H9 (cell line): ENCODE data around the gene CAMTA1. TPM values are rescaled to one million over a fixed set of nuclear protein-coding genes. Genes with fewer than 3 reads are reported as not detected.

Source experiments
- DNase-seq: peaks from one replicate; pipeline ENCODE4 v3.0.0-alpha.2; 2017
- H2AFZ ChIP-seq: one replicate; pipeline ENCODE4 v1.6.1; 2013; ENCODE audit warnings: mild to moderate bottlenecking, low read length, control low read depth, moderate library complexity
- H2AK5ac ChIP-seq: 2 replicates; pipeline ENCODE4 v1.6.1; 2013; ENCODE audit warnings: low read length, control low read depth, mixed read lengths; ENCODE audit not compliant: insufficient read length
- H2BK120ac ChIP-seq: one replicate; pipeline ENCODE4 v1.6.1; 2013; ENCODE audit warnings: low read depth, mild to moderate bottlenecking, low read length, control low read depth, inconsistent platforms; ENCODE audit not compliant: poor library complexity, severe bottlenecking
- H2BK12ac ChIP-seq: 2 replicates; pipeline ENCODE4 v1.6.1; 2013; ENCODE audit warnings: low read length, control low read depth, mixed read lengths, low read depth; ENCODE audit not compliant: insufficient read length
- H2BK15ac ChIP-seq: 2 replicates; pipeline ENCODE4 v1.6.1; 2013; ENCODE audit warnings: low read depth, low read length, control low read depth
- H2BK20ac ChIP-seq: one replicate; pipeline ENCODE4 v1.6.1; 2013; ENCODE audit warnings: low read depth, mild to moderate bottlenecking, low read length, control low read depth, inconsistent platforms; ENCODE audit not compliant: poor library complexity, severe bottlenecking
- H2BK5ac ChIP-seq: 2 replicates; pipeline ENCODE4 v1.6.1; 2013; ENCODE audit warnings: low read length, control low read depth, mixed read lengths; ENCODE audit not compliant: insufficient read length
- H3K14ac ChIP-seq: 2 replicates; pipeline ENCODE4 v1.6.1; 2013; ENCODE audit warnings: low read length, control low read depth; ENCODE audit not compliant: insufficient read depth
- H3K18ac ChIP-seq: 2 replicates; pipeline ENCODE4 v1.6.1; 2013; ENCODE audit warnings: low read depth, mild to moderate bottlenecking, mixed read lengths, low read length, control low read depth; ENCODE audit not compliant: insufficient read length
- H3K23ac ChIP-seq: 2 replicates; pipeline ENCODE4 v1.6.1; 2013; ENCODE audit warnings: low read length, control low read depth, mixed read lengths, low read depth; ENCODE audit not compliant: insufficient read length
- H3K23me2 ChIP-seq: 2 replicates; pipeline ENCODE4 v1.6.1; 2013; ENCODE audit warnings: low read depth, mild to moderate bottlenecking, mixed read lengths, low read length, control low read depth; ENCODE audit not compliant: insufficient read length, poor library complexity, severe bottlenecking
- H3K27ac ChIP-seq: 2 replicates; pipeline ENCODE4 v1.5.1; 2013; ENCODE audit warnings: low read length, control low read depth, mixed read lengths, low read depth; ENCODE audit not compliant: insufficient read length
- H3K27me3 ChIP-seq: 2 replicates; pipeline ENCODE4 v1.6.1; 2013; ENCODE audit warnings: low read length, control low read depth, inconsistent platforms; ENCODE audit not compliant: insufficient read depth
- H3K4ac ChIP-seq: 2 replicates; pipeline ENCODE4 v1.6.1; 2013; ENCODE audit warnings: low read depth, mild to moderate bottlenecking, control low read depth, inconsistent platforms, low read length, moderate library complexity
- H3K4me1 ChIP-seq: 2 replicates; pipeline ENCODE4 v1.6.1; 2013; ENCODE audit warnings: low read length, control low read depth, inconsistent platforms; ENCODE audit not compliant: insufficient read depth
- H3K4me2 ChIP-seq: 2 replicates; pipeline ENCODE4 v1.6.1; 2013; ENCODE audit warnings: low read length, control low read depth, mixed read lengths; ENCODE audit not compliant: insufficient read length, insufficient read depth
- H3K56ac ChIP-seq: 2 replicates; pipeline ENCODE4 v1.6.1; 2013; ENCODE audit warnings: low read depth, mild to moderate bottlenecking, mixed read lengths, low read length, control low read depth; ENCODE audit not compliant: insufficient read length
- H3K79me1 ChIP-seq: 2 replicates; pipeline ENCODE4 v1.6.1; 2013; ENCODE audit warnings: low read depth, mild to moderate bottlenecking, moderate library complexity, low read length, control low read depth, inconsistent platforms; ENCODE audit not compliant: insufficient read depth, poor library complexity, severe bottlenecking
- H3K79me2 ChIP-seq: 2 replicates; pipeline ENCODE4 v1.6.1; 2013; ENCODE audit warnings: low read length, control low read depth, inconsistent platforms; ENCODE audit not compliant: insufficient read depth
- H3K9ac ChIP-seq: 2 replicates; pipeline ENCODE4 v1.6.1; 2013; ENCODE audit warnings: low read length, control low read depth, mixed read lengths; ENCODE audit not compliant: insufficient read length; ENCODE audit errors: extremely low read depth
- H3K9me3 ChIP-seq: one replicate; pipeline ENCODE4 v1.6.1; 2013; ENCODE audit warnings: low read depth, low read length, inconsistent platforms; ENCODE audit not compliant: control insufficient read depth
- H3T11ph ChIP-seq: one replicate; pipeline ENCODE4 v1.6.1; 2013; ENCODE audit warnings: mild to moderate bottlenecking, low read length, control low read depth, inconsistent platforms
- H4K20me1 ChIP-seq: one replicate; pipeline ENCODE4 v1.6.1; 2013; ENCODE audit not compliant: control insufficient read depth, insufficient read length, insufficient read depth
- H4K5ac ChIP-seq: 2 replicates; pipeline ENCODE4 v1.6.1; 2013; ENCODE audit warnings: low read depth, mild to moderate bottlenecking, mixed read lengths, low read length, control low read depth; ENCODE audit not compliant: insufficient read length
- H4K8ac ChIP-seq: replicated peaks from 2 replicates; pipeline ENCODE4 v1.6.1; 2013; ENCODE audit warnings: low read length, control low read depth, mixed read lengths, low read depth; ENCODE audit not compliant: insufficient read length
- H4K91ac ChIP-seq: 2 replicates; pipeline ENCODE4 v1.6.1; 2013; ENCODE audit warnings: low read depth, mild to moderate bottlenecking, moderate library complexity, mixed read lengths, low read length, control low read depth; ENCODE audit not compliant: insufficient read length
- H3K27ac Mint-ChIP-seq, 3 experiments: 2 replicates in 2 of 3; 3 replicates in 1 of 3; pipeline ENCODE4 v1.8.0; 2020 to 2021; ENCODE audit warnings: mixed read lengths in 3 of 3, mild to moderate bottlenecking in 1 of 3, moderate library complexity in 1 of 3
- H3K27me3 Mint-ChIP-seq: 2 replicates; pipeline ENCODE4 v1.8.0; 2021; ENCODE audit warnings: low read depth, mild to moderate bottlenecking, moderate library complexity, mixed read lengths
- H3K36me3 Mint-ChIP-seq, 3 experiments: 2 replicates in 2 of 3; 3 replicates in 1 of 3; pipeline ENCODE4 v1.8.0; 2020 to 2021; ENCODE audit warnings: low read depth in 3 of 3, mixed read lengths in 3 of 3; ENCODE audit not compliant: insufficient read depth in 1 of 3
- H3K4me1 Mint-ChIP-seq, 2 experiments: 2 replicates each; pipeline ENCODE4 v1.8.0; 2020; ENCODE audit warnings: mixed read lengths in 2 of 2
- H3K4me3 Mint-ChIP-seq, 2 experiments: 2 replicates in 1 of 2; 3 replicates in 1 of 2; pipeline ENCODE4 v1.8.0; 2020 to 2021; ENCODE audit warnings: mild to moderate bottlenecking in 2 of 2, mixed read lengths in 2 of 2, moderate library complexity in 1 of 2
- H3K9me3 Mint-ChIP-seq, 2 experiments: 2 replicates in 1 of 2; 3 replicates in 1 of 2; pipeline ENCODE4 v1.8.0; 2020; ENCODE audit warnings: mild to moderate bottlenecking in 2 of 2, mixed read lengths in 2 of 2, moderate library complexity in 1 of 2
- WGBS: extraction: QIAGEN DNeasy Blood & Tissue Kit; methylation state at CpG from one replicate; pipeline ENCODE4 v1.1.7; 2013; ENCODE audit warnings: missing lambda C conversion rate, low lambda C conversion rate, mixed read lengths; ENCODE audit not compliant: insufficient read length; ENCODE audit errors: extremely low coverage; 5-methylcytosine and 5-hydroxymethylcytosine counted together
- total RNA-seq: library from RNA; stranded (reverse); gene quantifications from 2 replicates; pipeline ENCODE4 v1.2.1, GENCODE V29; 2021
- TF ChIP-seq, protein P1 (sequence below): fragments of 200-600 bp; sonication (generic); conservative IDR thresholded peaks from 3 replicates; pipeline ENCODE4 v1.8.0; 2021; ENCODE audit warnings: antibody characterized with exemption, mild to moderate bottlenecking

The CAMTA1 gene
- total RNA-seq, 1 experiment from 2014 or later, result 115 TPM

DNA sequence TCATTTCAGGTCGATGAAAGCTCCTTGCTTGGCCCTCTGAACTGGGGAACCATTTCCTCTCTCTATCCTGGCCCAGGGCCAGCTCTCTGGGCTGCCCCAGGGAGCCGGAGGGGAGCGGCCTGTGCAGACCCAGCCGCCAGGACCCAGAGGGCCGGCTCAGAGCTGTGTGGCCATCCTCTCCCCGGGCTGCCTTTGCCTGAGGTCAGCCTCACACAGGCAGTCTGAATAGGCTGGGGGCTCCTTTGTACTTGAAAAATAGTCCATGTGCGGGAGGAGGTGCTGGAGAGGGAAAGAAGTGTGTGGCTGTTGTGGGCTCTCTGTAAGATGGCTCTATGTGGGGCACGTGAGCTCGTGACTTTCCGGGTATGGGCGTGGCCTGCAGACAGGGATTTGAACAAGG lies 710.7 kb downstream of the CAMTA1 start:
- H3K4me1 ChIP-seq, result no peaks in the 10 kb centered on the region
- no peak overlapping the region for H2BK120ac ChIP-seq
- no peaks in the 10 kb centered on the region for H3K23me2 ChIP-seq
- no peak overlapping the region for H3K9ac ChIP-seq
- H2AK5ac ChIP-seq, result no peak overlapping the region
- H2AFZ ChIP-seq, result no peak overlapping the region
- H3K4ac ChIP-seq, result no peak overlapping the region
- Mint-ChIP-seq H3K27me3 (no peaks in the 10 kb centered on the region), H3K4me1 (peaks cover 6 to 25% of the 10 kb centered on the region in 2 experiments), H3K4me3 (no peak overlapping the region), H3K27ac (peak overlapping the region in 1 of 3 experiments; percentile 47; a peak in 1 of 7 replicates), H3K36me3 (no peaks in the 10 kb centered on the region; a peak in 1 of 7 replicates), H3K9me3 (peaks cover 7 to 10% of the 10 kb centered on the region in 2 experiments; a peak in 2 of 5 replicates)
- no peaks in the 10 kb centered on the region for H3K9me3 ChIP-seq
- no CpG with 5 or more reads among the region's 11 CpGs for WGBS
- no peak overlapping the region for H4K5ac ChIP-seq
- no peak overlapping the region for H2BK15ac ChIP-seq
- no peaks in the 10 kb centered on the region for H4K20me1 ChIP-seq
- TF ChIP-seq, protein P1, sequence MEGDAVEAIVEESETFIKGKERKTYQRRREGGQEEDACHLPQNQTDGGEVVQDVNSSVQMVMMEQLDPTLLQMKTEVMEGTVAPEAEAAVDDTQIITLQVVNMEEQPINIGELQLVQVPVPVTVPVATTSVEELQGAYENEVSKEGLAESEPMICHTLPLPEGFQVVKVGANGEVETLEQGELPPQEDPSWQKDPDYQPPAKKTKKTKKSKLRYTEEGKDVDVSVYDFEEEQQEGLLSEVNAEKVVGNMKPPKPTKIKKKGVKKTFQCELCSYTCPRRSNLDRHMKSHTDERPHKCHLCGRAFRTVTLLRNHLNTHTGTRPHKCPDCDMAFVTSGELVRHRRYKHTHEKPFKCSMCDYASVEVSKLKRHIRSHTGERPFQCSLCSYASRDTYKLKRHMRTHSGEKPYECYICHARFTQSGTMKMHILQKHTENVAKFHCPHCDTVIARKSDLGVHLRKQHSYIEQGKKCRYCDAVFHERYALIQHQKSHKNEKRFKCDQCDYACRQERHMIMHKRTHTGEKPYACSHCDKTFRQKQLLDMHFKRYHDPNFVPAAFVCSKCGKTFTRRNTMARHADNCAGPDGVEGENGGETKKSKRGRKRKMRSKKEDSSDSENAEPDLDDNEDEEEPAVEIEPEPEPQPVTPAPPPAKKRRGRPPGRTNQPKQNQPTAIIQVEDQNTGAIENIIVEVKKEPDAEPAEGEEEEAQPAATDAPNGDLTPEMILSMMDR, result no peak
- no peak overlapping the region for H3K18ac ChIP-seq
- no peaks in the 10 kb centered on the region for H3K27me3 ChIP-seq
- no peak overlapping the region for H3K4me2 ChIP-seq
- no peak overlapping the region for H3K23ac ChIP-seq
- H4K8ac ChIP-seq, result no peak overlapping the region
- H3K56ac ChIP-seq, result no peak overlapping the region
- H3K14ac ChIP-seq, result no peak overlapping the region
- H3K79me1 ChIP-seq, result no peaks in the 10 kb centered on the region
- H3T11ph ChIP-seq, result no peak overlapping the region
- no peak overlapping the region for H2BK12ac ChIP-seq
- DNase-seq, result no peak
- no peak overlapping the region for H2BK5ac ChIP-seq
- no peak overlapping the region for H4K91ac ChIP-seq
- H2BK20ac ChIP-seq, result no peak overlapping the region
- H3K79me2 ChIP-seq, result no peaks in the 10 kb centered on the region
- no peak overlapping the region for H3K27ac ChIP-seq
